Stimulated activated CD8-positive, alpha-beta memory T cell treated with anti-CD3 and anti-CD28 coated beads, Interleukin-4, amount 100 ng/mL, for 48 hours (primary cell): Measurements from ENCODE around the gene ZRANB2.

Experiments
- DNase-seq: peaks from one replicate; pipeline ENCODE4 v3.0.0-alpha.2; 2020

The ZRANB2 gene

DNA sequence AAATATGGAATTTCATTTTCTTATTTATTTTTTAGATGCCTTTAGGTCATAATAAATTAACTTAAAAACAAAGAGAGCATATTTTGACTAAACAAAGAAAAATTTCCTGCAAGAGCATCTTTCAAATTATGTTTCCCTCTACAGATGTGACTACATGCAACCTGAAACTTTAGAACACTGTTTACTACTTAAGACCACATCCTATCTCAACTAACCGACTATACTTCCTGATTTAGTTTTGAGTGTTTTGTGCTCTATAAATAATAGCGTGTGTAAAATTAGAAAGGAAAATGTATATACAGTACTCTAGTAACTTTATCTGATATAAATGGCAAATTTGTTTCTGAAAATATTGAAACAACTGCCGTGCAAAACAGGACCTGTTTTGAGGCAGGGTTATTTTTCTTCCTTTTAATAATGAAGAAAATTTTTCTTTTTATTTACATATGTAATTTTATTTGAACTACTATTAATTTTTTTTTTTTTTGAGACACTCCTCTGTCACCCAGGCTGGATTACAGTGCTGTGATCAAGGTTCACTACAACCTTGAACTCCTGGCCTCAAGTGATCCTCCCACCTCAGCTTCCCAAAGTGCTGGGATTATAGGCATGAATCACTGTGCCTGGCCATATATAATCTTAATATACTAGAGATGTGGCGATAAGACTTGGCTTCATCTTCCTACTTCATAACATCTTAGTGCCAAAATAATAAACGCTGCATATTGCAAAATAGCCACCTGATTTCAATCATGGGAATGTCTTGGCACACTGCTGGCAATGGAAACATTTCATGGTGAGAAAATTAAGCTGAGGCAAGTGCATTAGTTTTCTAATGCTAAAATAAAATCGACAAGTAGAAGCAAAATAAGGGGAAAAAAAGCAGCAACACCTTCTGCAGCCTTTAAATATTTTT, 12.3 kb downstream of the ZRANB2 start:
- no peak for DNase-seq

DNA sequence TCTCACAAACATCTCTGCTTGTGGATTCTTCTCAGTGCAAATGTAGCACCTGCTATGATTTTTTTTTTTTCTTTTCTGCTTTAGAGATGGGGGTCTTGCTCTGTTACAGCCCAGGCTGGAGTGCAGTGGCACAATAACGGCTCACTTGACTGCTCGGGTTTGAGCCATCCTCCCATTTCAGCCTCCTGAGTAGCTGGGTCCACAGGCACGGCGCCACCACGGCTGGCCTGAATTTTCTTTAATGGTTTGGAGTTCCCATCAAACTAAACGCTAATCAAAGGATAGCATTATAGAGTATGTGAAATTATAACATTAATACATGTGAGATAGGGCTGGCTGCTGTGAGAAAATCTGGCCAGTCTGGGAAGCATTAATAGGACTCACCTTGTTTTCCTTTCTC, 26.0 kb downstream of the ZRANB2 start:
- DNase-seq = no peak

DNA sequence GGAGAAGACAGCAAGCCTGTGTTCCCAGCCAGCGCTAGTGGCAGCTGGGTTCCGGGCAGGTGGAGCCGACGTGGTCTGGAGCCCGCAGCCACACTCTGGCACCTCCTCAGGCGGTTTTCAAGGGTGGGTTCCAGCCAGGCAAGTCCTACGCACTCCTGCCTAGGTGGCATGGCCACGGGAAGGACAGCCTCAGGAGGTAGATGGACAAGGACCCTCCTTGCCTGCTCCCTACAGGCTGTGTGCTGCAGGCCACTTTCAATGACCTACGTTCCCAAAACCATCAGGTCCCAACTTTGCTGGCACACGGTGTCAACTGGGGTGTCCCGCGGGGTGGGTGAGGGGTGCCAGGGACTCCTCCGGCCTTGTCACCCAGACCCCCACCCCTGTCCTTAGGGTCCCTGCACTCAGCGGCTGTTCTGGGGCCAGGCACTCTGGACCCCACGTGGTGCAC, 26.5 kb downstream of the ZRANB2 start:
- DNase-seq = no peak

DNA sequence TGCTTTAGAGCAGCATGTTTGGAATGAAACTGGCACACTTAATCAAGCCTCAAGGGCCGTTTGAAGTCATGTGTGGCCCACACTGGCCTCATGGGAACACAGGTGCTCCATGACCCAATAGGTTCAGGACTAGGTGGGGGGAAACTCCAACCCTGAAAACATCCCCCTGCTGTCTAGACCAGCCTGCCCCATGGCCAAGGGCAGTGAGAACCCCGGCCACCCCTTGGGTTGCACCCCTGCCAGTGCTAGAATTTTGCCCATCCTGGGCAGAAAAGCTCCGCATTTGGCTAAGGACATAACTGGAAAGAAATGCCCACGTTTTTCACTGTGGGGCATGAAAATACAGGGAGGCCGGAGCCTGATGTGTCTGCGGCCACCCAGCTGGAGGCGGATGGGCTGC, 27.1 kb downstream of the ZRANB2 start:
- DNase-seq = no peak

DNA sequence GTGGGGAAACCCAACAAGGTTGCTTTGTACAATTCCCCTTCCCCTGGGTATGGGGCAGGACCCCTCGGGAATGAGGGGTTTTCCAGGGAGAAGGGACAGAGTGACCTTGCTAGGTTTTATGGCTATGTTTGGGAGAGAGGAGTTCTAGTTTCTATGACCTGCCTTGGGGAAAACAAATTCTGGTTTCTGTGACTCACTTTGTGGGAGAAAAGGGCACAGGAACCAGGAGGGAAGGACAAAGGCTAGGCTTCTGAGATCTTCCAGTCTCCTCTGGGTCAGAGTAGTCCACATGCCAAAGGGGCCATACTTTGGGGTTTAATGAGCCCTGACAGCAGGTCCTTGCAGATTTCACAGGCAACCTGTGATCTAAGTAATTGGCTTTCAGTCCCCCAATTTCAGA, 27.7 kb downstream of the ZRANB2 start:
- no peak for DNase-seq

DNA sequence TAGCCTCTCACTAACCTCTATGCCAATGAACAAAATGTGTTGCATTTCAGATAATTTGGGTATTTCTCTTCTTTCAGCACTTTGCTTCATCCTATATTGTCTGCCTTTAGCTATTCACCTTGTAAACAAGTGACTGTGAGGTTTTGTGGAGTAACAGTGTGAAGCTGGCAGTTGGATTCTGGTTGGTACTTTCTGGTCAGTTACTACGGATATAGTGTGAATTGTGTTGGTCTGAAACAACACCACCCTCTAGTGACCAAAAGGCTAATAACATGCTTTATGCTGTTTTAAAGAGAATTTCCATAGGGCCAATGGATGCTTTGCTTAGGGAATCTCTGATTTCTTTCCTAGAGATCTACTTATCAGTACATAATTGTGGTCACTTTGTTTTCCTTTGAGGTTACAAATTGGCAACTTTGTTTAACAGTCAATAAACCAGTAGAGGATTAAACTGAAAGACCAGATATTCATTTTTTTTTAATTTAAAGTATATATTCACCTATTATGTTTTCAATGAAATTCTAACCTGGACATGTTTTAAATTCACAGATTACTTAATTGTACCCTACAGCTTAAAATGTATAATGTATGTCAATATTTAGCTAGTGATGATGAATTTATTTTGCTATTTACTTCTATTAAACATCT, 30.8 kb downstream of the ZRANB2 start:
- no peak for DNase-seq

DNA sequence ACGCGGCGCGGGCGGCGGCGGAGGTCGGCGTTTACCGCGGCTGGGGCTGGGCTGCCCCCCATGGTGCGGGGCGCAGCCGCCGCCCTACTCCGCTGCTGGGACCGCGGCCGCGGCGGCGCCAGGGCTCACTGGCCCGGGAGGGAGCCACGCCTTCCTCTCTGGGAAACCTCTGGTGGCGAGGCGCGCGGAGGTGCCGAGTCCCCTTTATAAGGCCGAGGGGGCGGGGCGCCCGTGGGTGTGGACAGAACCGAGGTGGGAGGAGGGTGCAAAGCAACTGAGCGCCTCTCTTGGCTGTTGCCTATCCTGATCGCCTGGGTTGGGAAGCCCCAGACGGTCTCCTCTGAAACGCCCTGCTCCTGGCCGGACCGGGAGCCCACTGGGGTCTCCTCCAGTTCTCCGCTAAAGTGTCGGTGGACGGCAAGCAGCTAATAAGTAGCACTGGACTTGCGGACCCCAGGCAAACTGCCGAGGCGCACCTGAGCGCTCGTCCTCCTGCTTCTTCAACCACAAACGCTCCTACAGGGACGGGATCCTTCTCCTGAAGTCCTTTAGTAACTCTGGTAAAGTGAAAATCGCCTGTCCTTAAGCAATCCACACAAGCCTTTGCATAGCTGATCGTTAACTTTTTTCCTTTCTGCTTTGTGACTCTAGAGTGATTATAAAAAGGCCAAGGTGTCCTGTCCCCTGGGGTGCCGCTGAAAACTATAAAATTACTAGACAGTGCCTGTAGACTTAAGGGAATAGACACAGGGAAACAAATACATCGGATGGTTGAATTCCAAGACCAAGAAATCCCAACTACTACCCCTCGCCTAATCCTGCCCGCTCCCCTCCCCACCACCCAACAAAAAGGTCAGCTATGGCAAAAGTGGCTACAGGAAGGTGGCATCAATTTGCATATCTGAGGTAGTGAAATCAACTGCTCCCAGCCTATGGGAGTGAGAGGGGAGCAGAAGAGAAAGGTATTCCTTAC, 32.9 kb downstream of the ZRANB2 start, which contains the start of gene PTGER3:
Gene PTGER3, minus strand, starts transcription at position 182 of the 973 bp plus-strand sequence. CDS start 239 bp downstream, outside the sequence.
- DNase-seq = peak; percentile 72

DNA sequence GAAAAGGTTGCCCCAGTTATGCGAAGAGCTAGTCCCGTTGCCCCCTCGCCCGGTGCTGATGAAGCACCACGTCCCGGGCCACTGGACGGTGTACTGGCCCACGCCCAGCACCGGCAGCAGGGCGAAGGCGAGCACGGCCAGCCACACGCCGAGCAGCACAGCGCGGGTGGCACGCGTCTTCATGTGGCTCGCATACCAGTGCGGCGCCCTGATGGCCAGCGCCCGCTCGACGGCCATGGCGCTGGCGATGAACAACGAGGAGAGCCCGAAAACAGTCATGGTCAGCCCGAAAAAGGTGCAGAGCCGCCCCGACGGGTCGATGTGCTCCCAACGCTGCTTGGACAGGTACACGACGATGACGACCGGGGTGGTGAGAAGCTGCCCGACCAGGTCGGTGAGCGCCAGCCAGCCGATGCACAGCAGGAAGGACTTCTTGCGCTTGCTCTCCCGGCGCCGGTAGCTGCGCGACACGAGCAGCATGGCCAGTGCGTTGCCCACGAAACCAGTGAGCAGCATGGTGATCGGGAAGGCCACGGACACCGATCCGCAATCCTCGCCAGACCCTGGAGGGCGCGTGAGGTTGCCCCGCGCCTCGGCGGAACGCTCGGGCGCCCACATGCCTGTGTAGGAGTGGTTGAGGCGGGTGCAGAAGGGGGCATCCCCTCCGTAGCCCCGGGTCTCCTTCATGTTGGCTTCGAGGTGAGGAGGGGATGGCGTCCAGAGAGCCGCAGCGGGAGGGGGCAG, 33.8 kb downstream of the ZRANB2 start:
- DNase-seq = no peak

DNA sequence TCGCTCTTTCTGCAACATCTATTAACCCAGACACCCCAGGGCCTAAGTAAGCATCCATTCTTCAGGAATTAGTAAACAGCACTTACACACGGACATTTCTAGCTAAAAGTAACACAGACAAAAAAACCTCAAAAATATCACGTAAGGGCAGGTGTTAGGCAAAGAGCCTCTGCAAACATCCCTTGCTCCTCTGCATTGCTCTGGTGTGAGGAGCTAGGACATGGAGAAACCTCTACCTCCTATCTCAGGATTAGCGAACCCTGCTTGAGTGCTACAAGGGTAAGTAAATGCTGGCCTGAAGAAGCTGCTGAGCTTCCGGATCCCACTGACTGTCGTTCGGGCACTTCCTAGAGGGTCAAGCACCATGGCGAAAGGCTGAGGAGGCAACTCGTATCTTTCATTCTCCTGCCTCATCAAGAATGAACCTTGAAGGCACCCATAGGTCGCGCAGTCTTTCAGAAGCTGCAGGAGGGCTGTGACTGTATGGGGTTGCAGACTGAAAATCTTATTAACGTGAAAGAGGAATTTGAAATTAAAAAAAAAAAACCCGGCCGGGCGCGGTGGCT, 35.3 kb downstream of the ZRANB2 start:
- no peak for DNase-seq

DNA sequence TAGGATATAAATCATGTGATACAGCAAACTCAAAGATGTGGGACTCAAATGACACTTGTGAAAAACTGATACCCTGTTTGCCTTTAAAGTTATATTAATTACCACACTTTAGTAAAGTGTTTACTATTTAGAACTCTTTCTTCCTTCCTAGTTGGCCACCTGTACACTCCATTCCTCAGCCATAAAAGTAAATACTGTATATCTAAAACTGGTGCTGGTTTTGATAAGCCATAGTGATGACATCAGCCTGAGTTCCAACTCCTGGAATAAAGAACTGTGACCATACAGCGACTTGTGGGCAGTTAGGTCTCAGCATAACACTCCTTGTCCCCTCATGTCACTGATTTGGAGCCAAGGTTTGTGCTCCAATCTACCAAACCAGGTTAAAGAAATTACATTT, 36.0 kb downstream of the ZRANB2 start:
- DNase-seq = no peak

DNA sequence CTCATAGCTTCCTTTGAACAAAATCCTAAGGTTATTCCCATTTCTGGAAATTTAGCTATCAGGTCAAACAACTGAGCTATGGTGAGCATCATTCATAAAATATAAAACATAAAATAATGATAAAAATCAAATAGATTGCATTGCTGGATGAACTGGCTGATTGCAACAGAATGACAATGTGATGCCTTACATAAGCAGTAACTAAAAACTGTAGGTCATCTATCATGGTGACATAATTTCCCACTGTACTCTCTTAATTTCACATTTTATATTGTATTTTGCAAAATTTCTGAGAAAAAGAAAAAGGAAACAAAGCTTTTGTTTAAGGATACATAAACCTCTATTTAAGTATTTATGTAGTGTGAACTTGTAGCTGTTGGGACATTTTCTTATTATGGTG, 37.8 kb downstream of the ZRANB2 start:
- no peak for DNase-seq

DNA sequence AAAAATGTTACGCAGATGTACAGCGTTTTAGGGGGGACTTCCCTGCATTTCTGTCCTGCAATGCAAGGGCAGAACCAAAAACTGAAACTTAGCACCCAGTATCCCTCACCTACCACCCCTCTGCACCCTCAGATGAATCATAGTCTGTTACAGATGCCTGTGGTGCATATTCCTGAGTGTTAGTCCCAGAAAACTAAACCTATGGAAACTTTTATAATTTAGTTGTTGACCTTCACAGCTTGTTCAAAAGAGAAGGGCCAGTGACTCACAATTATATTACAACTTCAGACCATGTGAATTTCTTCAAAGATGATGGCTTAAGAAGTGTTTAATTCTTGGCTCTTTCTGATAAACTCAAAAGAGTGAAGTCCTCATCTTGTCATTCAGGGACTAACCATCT, 39.0 kb downstream of the ZRANB2 start:
- no peak for DNase-seq

DNA sequence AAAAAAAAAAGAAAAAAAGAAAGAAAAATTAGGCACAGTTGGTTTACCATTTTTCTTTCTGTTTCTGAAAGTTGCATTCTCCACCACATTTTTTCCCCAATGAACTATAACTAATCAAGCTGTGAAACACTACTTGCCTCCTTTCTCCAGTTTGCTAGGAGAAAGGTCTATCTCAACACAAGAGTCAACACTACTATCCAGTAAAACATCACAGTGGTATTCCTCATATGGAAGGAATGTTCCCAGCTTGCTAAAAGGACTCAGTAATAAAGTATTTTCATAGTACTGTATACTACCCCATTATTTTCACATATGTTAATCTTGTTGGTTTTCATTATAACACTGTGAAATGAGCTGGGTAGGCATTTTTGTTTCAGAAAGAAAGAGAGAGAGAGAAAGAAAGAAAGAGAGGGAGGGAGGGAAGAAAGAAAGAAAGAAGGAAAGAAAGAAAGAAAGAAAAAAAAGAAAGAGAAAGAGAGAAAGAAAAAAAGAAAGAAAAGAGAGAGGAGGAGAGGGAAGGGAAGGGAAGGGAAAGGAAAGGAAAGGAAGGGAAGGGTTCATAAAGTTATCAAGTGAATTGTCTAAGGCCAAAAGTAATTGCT, 41.1 kb downstream of the ZRANB2 start:
- DNase-seq = no peak

DNA sequence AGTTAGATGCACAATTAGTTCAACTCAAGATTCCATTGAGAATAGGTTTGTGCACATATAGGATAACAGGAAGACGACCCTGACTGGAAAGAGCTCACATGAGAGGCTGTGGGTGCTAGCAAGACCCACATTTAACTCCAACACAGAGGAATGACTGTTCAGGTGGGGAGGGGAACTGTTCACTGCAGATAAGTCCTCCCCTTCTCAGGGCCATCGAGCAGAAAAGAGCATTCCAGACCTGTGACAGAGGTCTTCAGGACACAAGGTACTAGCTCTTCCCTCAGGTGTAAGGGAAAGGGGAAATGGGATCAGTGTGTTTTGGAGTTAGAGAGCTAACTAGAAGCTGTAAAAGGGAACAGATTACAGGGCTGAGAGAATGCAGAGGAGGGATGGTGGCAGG, 41.9 kb downstream of the ZRANB2 start:
- DNase-seq = no peak

DNA sequence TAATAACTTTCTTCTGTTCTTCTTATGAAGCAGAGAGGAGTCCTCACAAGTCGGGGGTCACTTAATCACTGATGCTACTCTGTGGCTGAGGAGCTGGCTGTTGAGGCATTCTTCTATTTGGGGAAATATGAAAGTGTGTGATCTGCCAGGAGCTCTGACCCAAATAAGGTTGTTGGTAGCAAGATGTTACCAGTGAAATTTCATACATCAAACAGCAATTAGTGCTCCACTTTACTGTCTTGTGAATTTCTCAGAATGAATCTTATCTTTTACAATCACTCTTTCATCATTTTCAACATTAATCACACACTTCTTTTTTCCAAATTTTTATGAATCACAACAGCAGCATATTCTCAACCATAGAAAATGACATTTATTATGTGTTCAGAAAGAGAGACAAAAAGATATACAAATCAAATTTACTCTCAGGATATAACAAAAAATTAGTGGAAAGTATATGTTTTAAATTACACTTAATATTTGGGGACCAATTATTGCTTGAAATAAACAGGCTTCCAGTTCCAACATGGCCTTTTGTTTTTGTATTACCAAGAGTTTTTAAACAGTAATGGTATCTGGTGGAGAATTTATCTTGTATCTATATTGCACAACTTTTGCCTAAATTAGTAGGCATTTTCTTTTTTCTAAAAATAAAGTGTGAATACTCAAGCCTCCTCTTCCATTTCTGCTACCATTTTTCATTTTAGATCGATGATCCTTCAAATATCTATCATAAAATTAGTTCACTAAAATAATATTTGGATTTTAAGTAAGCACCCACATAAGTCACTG, 42.8 kb downstream of the ZRANB2 start:
- no peak for DNase-seq

DNA sequence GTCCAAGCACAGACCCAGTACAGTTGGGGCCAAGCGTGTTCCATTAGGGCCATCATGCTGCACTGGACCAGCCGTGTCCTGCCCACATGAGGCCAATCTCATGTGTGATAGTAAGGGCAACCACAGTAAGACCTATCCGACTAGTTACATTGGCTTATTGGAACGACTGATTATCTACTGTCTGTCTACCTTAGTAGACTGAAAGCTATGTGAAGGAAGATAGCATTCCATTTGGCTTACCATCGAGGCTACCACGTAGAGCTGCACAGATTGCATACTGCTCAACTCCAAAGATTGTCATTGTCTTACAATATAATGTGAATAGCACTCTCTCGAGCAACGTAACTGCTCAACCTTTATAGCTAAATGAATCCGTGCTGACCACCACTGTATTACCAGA, 43.8 kb downstream of the ZRANB2 start:
- DNase-seq = no peak

DNA sequence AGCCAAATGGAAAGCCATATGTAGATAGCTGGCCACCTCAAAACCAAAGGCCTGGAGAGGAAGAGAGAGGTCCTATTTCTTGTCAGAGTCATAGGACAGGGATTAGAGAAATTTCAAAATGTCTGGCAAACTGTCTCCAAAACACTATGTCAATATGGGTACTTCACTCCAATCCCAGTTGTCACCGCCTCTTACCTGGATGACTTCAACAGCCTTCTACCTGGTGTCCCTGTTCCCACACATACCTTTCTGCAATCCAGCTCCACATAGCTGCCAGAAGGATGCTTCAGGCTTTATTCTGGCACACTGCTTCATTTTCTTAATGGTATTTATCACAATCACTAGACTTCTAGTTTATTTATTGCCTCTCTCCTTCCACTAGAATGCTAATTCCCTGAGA, 47.7 kb downstream of the ZRANB2 start:
- no peak for DNase-seq

DNA sequence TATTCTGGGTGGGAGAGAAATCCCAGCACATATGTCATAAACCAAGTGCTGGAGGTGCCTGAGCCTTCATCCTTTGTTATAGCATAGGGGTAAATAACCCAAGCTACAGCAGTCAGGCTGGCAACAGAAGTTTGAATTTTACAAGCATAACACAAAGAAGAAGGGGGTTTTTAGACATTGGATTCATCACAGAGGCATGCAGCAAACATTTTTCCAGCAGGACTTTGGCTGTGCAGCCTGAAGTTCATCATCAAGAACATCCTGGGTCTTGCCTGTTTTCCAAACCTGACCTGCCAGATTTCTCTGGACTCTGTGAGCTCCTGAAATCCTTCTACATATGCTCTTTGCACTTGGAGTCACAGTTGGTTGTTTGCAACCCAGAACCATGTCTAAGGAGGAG, 49.4 kb downstream of the ZRANB2 start:
- DNase-seq = no peak

DNA sequence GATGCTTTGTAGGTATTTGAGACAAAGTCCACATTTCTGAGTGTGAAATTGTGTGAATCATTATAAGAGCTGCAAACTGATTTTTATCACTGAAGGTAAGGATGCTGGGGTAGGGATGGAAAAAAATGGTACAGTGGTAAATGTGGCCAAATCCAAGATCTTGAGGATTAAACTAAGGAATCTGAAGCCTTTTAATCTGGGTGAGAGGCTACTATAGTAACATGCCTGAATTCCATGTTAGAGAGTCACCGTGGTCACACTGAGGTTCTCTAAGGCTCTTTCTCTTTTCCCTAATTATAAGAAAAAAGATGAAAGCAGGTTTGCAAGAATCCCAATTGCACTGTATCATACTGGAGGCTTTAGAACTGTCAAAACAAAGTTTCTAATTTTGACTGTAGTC, 50.8 kb downstream of the ZRANB2 start:
- DNase-seq = no peak

DNA sequence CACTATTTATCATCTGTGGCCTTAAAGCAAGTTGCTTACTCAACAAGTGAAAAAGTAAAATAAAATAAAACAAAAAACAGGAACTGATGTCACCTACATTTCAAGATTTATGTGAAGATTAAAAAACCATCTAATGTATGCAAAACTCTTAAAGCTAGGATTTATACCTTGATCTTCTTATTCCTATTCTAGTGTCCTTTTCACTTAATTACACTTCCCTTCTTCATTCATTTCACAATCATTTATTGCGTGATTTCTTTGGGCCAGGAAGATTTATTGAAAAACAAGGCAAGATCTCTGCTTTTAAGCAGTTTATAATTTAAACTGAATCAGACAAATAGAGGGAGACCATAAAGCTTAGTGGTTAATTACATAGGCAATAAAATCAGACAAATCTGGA, 51.9 kb downstream of the ZRANB2 start:
- no peak for DNase-seq

DNA sequence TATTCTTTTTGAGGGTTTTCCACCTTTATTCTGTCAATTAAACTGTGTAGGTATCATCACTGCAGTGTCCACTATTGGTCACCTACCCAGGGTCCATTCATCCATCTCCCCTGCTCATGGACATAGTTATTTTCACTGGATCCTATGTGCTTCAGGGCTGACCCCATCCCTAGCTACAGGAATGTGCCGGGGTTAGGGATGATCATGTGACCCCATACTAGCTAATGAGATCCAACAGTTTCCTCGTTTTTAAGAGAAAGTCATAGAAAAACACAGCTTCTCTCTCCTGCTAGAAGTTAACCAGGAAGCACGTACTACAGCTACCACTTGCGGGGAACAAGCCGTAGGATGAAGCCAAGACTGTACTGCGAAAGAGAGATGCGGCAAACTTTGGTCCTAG, 52.8 kb downstream of the ZRANB2 start:
- DNase-seq = no peak
